DMS153 treated with DMSO at 0.1 percent for 48 hours (cell line): ENCODE results near the gene SGMS1.
"Not testable (repeated sequence)": the region's sequence is repeated elsewhere in the genome, so short reads cannot be mapped to it uniquely, and the experiment has no call there.

Source experiments
- DNase-seq: peaks from one replicate; lab custom pipeline; 2025; ENCODE audit not compliant: unreplicated experiment; lab: John Stamatoyannopoulos, UW

SGMS1 gene

DNA sequence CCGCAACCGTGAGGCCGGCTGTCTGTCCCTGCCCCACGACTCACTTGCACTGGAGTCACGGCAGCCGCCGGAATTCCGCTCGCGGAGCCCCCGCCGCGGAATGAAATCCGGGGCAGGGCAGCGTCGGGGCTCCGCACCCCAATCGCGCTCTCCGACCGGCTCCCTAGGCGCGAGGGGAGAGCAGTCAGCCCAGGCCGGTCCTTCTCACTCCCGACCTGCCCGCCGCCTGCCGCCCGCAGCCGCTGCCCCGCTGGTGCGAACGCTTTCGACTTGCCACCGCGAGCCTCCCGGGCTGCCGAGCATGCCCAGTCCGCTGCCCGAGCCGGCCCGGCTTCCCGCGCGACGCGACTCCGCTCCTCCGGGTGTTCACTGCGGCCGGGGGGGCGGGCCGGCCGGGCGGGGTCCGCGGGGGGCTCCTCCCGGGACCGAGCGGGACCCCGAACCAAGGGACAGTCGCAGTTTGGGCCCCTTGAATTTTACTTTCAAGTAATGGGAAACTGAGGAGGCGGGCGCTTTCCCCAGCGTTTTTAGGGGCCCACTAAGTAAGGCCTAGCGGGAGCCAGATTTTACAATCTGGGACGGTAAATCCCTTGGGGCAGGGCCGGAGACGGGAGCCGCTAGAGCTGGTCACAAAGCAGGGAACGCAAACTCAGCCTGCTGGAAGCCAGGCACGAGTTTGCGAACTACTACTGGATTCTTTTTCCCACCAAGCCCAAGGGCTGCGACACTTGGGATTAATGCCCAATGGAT lies at the start of gene SGMS1:
Gene SGMS1 (minus strand): TSS at position 294 of the 750 bp plus-strand sequence. CDS start 279,842 bp downstream, outside the sequence.
- peak; percentile 72 for DNase-seq

DNA sequence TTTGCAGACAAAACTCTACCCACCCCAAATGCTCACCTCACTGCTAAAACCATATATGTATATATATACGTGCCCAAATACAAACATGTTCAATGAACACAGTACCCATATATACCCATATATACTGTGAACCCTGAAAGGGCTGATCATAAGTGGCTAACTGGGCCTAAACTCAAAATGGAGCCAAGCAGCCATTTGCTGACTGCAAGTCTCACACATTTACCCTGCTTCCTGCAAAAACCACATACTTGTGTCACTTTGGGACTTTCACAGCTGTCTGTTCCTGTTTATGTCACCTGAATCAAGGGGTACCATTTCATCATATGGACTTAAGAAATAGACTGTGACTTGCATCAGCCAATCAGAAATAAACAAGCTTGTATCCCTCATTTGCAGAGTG lies 48.4 kb upstream of the SGMS1 start:
- not testable (repeated sequence) for DNase-seq

DNA sequence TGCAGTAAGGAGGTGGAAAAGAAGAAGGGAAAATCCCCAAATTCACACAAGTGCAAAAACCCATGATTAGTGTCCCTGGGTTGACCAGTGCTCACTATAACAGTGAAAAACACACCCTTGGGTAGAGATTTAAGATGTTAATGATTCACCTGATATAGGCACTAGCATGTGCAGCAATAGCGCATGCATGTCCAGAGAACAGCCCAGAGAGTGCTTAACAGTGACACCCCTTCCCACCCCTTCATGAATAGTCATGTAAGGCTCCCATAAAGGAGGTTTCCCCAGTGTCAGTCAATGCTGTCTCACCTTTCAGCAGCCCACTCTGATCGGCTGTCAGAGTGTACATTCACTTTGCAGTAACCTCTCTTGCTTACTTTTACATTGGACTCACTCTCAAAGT lies 47.9 kb upstream of the SGMS1 start:
- DNase-seq: not testable (repeated sequence)

DNA sequence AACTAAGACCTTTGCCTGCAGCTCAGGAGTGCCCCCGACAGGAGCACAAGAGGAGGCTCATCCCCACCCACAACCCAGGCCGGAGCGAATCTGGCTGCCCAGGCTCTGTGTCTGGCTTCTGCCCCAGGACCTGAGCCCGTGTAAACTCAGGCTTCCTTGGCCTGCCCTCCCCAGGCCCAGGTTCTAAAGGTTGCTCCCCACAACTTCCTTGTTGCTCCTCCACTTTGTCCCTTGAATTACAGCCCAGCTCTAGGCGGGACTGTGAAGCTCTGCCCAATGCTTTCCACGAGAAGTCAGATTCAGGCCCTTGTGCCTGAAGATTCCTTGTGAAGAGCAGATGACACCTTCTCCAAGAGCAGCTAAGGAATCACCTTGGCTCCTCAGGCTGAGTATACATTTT lies 46.2 kb upstream of the SGMS1 start:
- not testable (repeated sequence) for DNase-seq

DNA sequence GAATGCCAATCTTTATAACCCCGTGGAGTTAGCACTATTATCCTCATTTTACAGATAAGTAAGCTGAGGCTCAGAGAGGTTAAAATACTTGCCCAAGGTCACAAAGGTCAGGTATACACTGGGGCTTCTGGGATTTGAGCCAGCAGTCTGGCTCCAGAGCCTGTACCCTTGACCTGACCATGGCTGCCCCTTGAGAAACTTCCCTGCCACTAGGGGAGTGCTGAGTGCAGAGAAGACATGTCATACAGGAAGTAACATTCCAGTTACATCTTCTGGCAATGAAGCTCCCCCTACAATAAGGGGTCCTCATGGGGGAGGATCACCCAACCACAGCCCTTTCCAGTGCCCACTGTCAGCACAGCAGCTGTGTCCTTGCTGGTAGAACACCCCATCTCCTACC lies 43.6 kb upstream of the SGMS1 start:
- not testable (repeated sequence) for DNase-seq

DNA sequence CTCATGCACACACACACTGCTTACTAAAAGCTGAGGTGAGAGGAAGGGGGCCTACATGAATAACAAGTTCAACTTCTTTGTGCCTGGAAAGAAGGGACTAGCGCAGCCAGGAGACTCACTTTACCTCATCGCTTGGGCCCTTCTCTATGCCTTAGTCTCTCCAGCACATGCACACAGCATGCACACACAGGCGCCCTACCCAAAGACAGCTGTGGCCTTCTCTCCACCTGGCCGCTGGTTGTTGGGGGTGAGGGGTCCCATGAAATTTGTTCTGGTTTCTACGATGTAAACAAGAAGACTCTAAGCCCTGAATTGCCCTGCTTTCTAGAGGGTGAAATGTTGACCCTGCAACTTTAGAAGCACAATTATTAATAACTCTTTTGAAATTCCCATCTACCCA lies 38.7 kb upstream of the SGMS1 start:
- DNase-seq: not testable (repeated sequence)

DNA sequence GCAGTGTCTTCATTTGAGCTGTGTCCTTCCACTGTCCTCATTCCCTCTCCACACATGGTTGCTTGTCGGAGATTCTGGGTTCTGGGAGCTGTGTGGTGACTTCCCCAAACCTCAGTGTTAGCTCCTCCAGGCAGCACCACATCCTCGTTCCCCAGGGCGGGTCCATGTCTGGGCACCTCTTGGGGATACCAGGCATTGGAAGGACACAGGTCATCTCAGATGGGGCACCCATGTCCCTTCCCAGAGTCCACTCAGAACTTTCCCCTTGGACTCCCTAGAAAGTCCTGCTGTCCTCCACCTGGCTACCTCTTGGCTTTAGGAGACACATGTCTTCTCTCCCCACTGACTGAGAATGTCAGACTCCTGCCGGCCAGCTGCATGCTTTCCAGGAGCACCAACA lies 37.8 kb upstream of the SGMS1 start:
- not testable (repeated sequence) for DNase-seq

DNA sequence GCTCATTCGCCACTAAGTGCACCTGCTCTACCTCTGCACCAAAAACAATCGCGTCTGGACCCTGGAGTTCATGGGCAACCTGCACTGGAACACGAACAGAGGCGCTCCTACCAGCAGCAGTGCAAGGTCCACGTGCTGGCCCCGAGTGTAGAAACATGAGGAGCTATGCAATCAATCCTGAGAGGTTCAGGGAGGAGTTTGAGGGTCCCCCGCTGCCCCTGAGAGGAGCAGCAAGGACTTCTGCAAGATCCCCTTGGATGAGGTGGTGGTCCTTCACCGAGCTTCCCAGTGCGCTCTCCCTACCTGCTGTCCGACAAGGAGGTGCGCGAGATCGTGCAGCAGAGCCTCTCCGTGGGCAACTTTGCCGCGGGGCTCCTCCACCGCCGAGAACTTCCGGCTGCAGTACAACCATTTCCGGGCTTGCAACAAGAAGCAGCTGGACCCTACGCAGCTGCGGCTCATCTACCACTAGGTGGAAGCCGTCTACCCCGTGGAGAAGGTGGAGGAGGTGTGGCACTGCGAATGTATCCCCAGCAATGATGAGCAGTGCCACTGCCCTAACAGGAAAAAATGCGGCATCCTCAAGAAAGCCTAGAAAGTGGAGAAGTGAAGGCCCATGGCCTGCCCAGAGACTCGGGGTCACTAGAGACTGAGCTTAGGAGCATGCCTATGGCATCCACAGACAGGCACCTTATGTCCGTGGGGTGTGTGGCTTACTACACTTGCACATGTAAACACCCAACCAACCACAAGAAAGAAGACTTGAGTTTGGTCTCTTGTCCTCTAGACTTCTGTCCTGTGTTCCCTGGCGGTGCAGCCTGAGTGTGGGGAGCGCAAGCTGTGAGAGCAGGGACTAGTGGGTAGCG lies 36.3 kb upstream of the SGMS1 start:
- not testable (repeated sequence) for DNase-seq

DNA sequence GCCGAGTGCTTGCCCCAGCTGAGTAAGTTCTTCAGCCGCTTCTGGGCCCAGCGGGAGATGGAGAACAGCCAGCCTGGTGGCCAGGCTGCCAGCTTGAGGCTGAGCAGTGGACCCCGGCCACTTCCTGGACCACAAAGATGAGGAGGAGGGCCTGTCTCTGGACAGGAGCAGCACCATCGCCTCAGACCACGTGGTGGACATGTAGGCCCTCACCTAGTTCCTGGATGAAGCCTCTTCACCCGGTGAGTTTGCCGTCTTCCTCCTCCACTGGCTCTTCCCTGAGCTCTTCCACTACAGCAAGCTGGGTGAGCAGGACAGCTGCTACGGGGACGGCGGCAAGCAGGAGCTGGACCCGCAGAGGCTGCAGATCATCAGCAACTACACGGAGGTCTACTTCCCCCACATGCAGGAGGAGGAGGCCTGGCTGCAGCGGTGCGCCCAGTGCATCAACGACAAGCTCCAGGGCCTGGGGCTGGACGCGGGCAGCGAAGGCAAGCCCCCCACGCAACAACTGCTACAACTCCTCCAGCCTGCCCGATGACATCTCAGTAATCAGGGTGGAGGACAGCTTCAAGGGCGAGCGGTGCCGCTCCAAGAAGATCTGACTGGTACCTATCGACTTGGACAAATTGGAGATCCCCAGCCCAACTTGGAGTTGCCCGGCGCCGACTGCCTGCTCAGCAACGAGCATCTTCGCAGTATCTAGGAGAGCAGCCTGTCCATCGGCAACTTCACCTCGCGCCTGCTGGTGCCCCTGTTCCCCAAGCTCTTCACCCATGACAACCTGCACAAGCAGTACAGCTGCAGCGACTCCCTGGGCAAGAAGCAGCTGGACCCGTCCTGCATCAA lies 35.5 kb upstream of the SGMS1 start:
- not testable (repeated sequence) for DNase-seq

DNA sequence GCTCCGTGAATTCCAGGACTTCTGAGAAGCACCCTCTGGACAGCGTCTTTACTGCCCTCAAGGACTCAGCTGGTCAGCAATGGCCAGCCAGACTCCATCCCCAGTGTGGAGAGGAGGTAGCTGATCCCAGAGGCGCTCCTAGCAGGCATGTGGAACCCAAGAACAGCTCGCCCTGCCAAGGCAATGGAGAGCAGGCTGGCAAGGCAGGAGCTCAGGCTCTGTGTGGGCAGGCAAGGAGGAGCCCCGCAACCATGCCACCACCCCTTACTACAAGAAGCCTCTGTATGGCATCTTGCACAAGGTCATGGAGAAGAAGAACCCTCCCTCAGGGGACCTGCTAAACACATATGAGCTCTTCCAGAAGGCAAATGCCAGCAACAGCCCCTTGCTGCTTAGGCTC lies 34.4 kb upstream of the SGMS1 start:
- no peak for DNase-seq

DNA sequence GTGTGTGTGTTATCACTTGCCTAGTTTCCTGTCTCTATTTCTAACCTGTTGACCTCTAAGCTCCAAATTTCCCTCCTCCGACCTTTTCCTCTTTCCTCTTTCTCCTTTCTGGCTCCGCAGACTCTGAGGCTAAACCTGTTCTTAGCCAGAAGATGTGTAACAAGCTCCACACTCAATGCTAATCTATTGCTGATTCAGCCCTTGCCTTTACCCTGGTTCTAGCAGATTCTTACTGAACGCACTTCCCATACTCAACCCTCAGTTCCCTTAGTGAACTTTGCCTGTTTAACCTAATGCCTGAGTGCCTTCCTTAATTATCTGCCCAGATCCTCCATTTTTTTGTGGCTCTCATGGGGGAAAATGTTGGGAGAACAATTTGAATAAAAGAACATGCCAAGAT lies 30.0 kb upstream of the SGMS1 start:
- no peak for DNase-seq

DNA sequence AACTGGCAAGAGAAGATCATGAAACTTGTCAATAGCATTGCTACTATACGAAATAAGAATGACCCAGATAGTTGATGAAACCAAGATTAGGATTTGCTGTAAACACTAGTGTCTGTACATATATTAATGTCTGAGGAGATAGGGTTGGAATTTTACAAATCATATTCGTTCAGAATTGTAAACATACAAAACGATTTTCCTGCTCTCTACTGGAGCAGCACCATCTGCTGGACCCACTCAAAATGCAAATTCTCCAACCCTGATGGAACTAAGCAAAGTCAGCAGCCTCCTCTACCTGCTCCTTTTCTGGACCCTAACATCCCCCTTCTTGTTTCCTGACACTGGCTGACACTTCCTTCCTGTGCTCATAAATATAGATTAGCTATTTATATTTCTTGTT lies 29.4 kb upstream of the SGMS1 start:
- DNase-seq: no peak

DNA sequence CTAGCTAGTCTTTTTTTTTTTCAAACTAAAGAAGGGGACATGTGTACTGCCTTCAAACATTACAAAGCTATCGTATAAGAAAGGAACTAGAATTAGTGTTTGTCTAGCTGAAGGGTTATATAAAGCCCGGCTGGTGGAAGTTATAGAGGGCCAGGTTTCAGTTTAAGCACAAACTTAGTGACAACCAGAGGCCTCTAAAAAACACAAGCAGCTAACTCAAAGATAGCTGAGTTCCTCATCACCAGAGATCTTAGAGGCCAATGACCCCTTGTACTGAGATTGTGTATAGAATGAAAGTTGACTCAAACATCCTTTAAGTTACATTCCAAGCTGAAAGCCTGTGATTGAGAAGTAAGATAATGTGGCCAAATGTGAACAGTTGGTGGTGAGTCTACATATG lies 28.1 kb upstream of the SGMS1 start:
- DNase-seq: no peak

DNA sequence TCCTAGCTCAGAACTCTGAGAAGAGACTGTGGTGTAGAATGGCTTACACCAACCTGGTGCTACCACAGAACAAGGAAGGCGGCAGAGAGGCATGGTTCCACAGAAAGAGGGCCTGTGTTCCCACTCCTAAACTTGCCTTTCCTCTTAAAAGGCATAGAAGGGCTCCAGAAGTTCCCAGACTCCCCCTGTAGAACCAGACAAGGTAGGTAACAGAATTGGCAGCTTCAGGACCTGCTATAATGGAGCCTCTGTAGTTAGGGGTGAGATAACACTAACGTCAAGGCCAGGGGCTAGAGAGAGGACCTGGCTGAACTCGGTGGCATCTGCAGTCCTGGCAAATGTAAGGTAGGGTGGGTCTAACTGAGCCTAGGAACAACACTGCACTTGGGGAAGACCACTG lies 26.7 kb upstream of the SGMS1 start:
- no peak for DNase-seq

DNA sequence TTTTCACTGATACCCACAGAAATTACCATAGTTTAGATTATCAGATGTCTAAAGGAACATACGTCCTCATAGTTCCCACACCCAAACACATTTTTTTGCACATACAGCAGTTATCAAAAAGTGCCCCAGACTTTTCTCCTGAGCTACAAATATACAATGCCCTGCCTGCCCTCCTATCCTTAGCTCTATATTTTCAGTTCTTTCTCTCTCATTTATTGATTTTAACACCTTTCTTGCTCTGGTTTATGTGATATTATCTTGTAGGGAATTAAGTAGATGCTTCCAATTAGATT lies 25.1 kb upstream of the SGMS1 start:
- no peak for DNase-seq

DNA sequence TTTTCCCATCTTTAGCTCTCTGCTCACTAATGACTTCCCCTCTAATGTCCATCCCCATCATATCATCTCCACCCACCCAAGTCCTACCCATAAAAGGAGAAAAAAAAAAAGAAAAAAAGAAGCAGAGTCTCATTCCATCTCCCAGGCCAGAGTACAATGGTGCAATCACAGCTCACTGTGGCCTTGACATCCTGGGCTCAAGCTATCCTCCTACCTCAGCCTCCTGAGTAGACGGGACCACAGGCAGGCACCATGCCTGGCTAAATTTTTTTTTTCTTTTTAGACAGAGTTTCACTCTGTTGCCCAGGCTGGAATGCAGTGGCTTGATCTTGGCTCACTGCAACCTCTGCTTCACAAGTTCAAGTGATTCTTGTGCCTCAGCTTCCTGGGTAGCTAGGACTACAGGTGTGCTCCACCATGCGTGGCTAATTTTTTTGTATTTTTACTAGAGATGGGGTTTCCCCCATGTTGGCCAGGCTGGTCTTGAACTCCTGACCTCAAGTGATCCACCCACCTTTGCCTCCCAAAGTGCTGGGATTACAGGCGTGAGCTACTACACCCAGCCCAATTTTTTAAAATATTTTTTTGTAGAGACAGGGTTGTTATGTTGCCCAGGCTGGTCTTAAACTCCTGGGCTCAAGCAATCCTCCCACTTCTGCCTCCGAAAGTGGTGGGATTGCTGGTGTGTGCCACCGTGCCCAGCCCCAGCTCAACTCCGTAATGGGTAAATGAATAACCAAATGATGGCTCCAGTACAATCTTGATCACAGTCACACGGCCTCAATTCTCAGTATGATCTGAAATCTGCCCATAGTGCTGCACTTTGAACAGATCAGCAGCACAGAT lies 24.6 kb upstream of the SGMS1 start:
- DNase-seq: no peak

DNA sequence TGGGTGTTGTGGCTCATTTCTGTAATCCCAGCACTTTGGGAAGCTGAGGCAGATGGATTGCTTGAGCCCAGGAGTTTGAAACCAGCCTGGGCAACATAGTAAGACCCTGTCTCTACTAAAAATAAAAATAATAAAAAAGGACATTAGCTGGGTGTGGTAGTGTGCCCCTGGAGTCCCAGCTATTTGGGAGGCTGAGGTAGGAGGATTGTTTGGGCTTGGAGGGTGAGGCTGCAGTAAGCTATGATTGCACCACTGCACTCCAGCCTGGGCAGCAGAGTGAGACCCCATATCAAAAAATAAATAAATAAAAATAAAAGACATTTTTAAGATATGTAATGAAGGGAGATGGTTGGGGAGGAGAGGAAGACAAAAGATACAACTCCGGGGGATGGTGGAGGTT lies 23.6 kb upstream of the SGMS1 start:
- DNase-seq: not testable (repeated sequence)

DNA sequence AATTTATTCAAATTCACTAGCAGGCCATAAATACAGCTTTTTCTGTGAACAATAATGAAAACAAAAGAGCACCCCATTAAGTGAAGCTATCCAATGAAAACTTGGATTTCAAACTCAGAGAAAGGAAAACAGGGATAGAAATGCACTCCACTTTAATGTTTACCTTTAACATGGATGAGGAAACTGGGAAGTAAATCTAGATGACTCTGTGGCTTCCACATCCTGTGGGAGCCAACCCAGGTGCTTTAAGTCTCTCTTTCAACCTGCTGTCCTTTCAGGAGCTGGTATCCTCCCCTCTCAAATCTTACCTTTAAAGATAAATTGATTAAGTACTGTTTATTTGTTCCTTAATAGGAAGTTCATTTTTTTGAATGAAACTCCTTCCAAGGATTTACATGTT lies 21.5 kb upstream of the SGMS1 start:
- no peak for DNase-seq

DNA sequence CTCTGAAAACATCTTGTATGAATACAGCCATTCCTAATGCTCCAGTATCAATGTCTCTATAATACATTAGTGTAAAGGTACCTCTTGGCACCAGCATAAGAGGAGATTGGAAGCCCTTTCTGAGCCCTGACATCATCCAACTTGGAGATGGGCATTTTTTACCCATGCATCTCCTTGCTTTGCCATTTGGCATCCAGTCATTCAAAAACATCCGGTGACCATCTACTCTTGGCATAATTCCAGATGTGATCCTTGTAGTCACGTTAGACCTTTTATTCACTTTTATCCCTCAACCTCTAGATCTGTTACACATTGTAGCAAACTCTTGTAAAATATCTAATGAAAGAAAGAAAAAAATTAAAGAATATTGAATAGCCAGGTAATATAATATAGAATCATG lies 17.9 kb upstream of the SGMS1 start:
- no peak for DNase-seq

DNA sequence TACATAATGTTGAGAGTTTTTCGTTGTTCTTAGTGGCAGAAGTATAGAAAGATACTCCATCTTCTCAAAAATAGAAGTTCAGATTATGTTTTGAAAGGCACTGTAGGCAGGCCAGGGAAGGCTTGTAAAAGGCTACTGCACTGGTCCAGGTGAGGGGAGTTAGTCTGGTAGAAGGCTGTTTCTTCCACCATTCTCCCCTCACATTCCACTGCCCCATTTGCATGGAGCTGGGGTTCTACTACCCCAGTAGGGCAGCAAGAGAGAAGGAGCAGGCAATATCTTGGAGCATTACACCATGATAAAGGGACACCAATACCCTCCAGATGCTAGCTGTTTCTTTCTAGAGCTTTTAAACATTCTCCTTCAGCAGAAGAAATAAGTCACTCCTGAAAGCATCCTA lies 16.5 kb upstream of the SGMS1 start:
- DNase-seq: no peak
